ENCODE data around the gene MYO3B.

MYO3B gene

DNA sequence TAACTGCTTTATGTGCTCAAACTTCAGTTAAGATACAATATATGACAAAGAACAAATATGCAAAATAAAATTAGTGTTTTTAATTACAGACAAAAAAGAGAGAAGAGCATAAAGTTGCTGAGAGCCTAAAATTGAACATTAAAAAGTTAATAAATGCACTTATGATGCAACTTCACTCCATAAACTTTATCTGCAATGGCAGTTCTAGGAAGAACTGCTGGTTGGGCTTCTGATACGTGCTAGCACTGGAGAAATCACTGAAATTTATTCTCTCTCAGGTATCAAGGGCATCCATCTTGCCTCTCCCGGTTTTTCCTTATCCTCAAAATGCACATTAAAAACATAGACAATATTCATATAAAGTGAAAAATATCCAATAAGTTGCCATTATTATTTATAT, 35.7 kb downstream of the MYO3B start:
- DNase-seq = no peak

DNA sequence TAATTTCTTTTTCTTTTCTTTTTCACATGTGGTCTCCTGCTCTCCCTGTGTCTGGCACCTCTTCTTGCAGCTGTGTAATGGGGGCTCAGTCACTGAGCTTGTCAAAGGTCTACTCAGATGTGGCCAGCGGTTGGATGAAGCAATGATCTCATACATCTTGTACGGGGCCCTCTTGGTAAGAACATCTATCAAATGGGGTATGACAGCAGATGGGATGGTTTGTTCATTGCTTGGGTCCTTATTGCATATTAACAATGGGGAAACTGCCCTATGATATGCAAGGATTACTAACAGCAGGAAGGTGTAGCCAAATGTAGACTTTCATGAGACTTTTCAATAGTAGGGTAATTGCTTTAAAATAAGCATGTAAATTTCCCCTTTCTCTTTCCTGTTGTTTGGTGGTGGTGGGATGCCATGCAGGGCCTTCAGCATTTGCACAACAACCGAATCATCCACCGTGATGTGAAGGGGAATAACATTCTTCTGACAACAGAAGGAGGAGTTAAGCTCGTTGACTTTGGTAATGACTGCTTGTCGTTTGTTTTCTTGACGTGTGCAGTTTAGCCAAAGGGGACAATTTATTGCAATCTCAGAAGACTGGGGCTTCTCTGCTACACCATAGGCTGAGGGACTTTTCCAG, 36.5 kb downstream of the MYO3B start:
- peak; percentile 70 for DNase-seq

DNA sequence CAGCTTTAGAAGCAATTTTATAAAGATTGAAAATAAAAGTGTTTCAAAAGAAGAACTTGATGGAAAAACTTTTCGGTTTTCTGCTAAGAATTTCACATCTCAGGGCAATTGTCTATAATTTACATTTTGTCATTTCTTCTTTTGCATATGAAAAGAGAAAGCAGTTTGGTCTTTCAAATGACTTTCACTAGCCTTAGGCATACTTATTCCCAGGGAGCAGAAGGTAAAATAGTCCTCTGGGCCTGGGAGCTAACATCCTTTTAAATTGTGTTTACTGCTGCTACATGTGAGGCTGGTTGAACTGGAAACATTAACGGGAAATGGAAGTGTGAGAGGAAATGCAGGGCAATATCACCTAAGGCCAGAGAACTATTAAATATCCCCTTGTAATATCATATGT, 37.1 kb downstream of the MYO3B start:
- DNase-seq = peak; percentile 41

DNA sequence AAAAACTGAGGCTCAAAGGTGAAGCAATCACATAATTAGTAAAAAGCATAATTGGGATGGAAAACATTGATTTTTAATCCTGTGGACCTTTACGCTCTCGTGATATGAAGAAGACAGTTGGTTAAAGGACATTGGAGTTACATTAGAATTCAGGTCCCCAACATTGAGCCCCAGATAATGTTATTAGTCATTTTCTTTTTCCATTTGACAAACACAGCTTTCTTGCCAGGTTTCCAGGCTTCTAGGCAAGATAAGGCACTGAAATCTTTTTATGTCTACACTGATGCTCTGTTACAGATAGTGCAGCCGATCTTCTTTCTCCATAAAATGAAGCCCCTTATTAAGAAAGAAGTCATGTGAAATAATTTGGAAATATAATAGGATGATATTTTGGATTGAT, 38.5 kb downstream of the MYO3B start:
- no peak for DNase-seq

DNA sequence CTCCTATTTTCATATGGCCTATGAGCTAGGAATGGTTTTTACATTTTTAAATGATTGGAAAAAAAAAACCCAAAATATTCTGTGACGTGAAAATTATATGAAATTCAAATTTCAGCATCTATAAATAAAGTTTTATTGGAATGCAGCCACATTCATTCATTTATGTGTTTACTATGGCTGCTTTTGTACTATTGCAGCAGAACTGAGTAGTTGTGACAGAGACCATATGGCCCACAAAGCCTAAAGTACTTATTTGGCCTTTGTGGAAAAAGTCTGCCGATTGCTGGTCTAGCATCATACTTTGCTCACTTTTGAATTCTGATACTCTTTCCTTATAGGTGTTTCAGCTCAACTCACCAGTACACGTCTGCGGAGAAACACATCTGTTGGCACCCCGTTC, 39.0 kb downstream of the MYO3B start:
- DNase-seq = no peak

GRCh38 chr2:170217778-170218251, 39.9 kb downstream of the MYO3B start:
- DNase-seq = peak; percentile 58

- DNase-seq = peak; percentile 58
Measured at GRCh38 chr2:170218456-170218855, 40.5 kb downstream of the MYO3B start.

DNA sequence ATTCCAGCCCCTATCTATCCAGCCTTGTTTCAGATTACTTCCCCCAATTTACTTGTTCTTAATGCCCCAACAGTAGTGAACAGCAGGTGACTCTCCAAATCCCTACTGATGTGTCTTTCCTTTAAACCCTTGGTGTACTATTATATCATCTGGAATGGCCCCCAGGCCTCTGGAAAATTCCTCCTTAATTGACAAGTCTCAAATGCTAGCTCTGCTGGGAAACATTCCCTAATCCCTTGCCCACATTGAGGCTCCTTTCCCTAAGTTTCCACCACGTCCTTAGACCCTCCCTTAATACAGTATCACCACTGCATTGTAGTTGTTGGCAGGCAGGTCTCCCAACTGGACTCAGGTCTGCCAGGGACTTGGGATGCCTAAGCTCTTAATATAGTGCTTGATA, 41.0 kb downstream of the MYO3B start:
- no peak for DNase-seq

DNA sequence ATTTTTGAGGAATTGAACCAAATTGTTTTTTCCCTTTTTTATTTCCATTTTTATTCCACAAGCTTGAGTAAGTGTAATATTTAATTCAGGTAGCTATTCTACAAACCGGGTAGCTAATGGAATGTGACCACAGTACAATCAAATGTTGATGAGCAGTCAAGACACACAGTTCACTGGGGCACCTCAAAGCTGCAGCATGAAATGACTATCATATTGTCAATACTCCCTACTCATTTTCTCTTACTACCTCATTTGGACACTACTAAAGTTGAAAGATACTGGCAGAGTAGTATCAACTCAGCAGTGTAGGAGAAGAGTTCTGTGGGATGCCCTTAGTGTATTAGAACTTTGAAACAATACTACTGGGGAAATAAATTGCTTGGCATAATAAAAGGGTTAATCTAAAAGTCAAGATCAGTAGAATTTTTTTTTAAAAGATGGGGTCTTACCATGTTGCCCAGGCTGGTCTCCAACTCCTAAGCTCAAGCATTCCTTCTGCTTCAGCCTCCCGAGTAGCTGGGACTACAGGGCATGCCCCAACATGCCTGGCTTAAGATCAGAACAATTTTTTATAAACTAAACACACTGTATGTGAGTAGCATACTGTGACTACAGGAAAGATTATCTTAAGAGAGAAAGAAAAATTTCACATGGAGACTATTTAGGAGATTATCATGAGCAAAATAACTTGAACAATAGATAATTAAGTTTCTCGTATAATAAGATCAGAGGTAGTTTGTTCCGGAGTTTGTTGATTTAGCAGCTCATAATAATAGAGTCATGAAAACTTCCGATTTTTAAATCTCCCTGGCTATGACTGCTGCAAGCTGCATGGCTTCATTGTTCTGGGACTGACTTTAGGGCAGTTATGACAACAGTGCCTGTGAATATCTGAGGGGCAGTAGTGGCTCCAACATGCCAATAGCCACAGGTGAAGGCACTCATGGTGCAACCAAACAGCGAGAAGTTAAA, 43.7 kb downstream of the MYO3B start:
- peak; percentile 26 for DNase-seq

- peak; percentile 48 for DNase-seq
Measured at GRCh38 chr2:170222298-170222697, 44.4 kb downstream of the MYO3B start.

DNA sequence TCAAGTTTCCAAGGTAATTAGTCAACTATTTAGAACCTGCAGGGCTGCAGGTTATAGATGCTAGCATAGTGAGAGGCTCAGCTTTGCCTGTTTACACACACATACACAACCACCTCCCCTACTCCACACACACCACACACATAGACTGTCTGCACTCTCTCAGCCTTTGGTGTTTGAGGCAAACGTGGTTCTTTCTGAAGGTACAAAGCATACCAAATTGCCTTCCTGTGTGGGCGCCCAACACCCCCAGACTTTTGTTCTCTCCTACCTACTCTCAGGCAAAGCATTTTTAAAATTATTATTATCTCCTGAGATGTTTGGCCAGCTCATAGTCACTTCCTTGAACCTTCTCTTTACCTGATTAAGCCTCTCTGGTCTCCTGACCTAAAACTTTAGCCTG, 44.9 kb downstream of the MYO3B start:
- no peak for DNase-seq

- peak; percentile 83 for DNase-seq
Measured at GRCh38 chr2:170224692-170225294, 46.8 kb downstream of the MYO3B start.

GRCh38 chr2:170226216-170226615, 48.3 kb downstream of the MYO3B start:
- no peak for DNase-seq

DNA sequence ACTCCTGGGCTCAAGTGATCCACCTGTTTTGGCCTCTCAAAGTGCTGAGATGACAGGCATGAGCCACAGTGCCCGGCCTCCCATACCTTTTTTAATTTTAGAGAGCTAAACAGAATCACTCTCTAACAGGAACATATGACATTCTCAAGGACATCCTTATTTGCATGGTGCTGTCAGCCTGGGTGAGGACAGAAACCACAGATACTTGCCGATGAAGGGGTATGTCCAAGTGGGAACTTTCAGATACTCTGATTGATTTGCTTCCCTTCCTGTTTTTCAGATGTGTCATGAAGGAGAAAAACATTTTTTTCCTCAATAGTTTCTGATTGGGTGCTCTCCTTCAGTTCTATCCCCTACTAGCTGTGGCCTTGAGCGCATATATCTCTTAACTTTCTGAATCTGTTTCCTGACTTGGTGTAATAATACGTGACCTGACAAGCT, 49.6 kb downstream of the MYO3B start:
- DNase-seq = no peak

GRCh38 chr2:170227951-170228350, 50.0 kb downstream of the MYO3B start:
- DNase-seq = no peak

- DNase-seq = no peak
Measured at GRCh38 chr2:170228429-170228828, 50.5 kb downstream of the MYO3B start.

- DNase-seq = peak; percentile 26
Measured at GRCh38 chr2:170229125-170229524, 51.2 kb downstream of the MYO3B start.

DNA sequence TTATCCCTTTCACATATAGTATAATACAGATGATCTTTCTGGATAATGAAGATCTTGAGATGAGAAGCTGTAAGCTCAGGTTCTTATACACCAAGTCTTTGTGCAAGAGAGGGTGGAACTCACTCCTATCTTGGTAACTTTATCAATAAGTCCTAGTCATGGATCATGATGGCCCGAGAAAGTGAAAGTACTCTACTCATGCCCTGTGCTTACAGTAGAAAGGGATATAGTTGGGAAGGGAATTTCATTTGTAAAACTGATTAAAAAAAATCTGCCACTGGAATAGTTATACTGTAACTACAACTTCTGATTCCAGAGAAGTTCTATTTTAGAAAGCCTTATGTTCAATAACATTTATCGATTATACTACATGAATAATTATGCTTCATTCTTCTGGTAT, 51.8 kb downstream of the MYO3B start:
- DNase-seq = no peak

- peak; percentile 93 for DNase-seq
Measured at GRCh38 chr2:170235860-170236679, 58.1 kb downstream of the MYO3B start.

GRCh38 chr2:170236680-170237047, 58.7 kb downstream of the MYO3B start:
- DNase-seq = peak; percentile 83

DNA sequence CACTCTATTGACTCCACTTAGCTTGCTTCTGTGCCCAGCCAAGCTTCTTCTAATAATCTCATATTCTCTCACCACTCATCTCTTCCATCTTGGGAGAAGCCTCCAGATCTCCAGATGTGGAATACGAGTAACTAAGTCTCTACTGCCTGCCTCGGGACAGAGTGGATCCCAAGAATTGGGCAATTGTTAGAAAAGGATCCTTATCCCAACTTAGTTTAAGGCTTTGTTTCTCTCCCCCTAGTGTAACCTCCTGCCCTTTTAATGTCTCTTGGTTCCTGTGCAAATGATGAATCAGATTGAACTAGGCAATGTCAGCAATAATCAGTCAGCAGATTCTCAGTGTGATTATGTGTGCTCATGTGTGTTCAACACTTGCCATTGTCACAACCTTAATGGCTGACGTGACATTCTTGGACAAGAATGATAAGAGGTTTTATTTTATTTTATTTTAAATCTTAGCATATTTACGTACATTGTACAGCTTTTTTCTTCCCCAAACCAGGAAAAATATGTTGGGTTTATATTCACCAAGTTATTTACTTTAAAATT, 59.7 kb downstream of the MYO3B start:
- DNase-seq = peak; percentile 45

DNA sequence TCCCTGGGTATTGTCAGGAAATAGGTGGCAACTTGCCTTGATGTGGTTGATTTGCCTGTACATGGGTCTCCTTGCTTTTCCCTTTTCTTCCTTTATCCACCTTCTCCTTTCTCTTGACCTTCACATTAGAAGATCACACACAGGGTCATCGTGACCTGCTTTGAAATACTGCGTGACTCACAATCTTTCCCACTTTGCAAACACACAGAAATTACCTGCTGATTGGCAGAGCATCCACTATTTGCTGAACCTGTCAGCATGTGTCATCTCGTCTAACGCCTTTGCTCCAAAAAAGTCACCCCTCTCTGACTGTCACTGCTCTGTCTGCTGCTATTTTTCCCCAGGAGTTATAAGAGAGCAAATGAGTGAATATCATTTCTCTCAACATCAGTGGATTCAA, 60.8 kb downstream of the MYO3B start:
- DNase-seq = peak; percentile 70

All from NCI-H2227 treated with DMSO at 0.1 percent for 48 hours (cell line).